A549 (cell line): ENCODE data around the gene NKAPD1.

Experiments used
- CBX8 ChIP-seq: fragments of 200-600 bp; sonication (generic); IDR thresholded peaks from 2 replicates; pipeline ENCODE4 v1.6.1; 2016
- CTCF ChIP-seq: fragments of >200 bp; sonication (Bioruptor Twin); formaldehyde crosslinking; IDR thresholded peaks from 3 replicates; pipeline ENCODE4 v1.5.1; 2016
- ESRRA ChIP-seq: fragments of 150-350 bp; IDR thresholded peaks from 2 replicates; pipeline ENCODE4 v1.6.1; 2014; ENCODE audit warnings: mild to moderate bottlenecking, low read length, borderline replicate concordance
- JUN ChIP-seq, 2 experiments: fragments of >200 bp; sonication (Bioruptor Twin); formaldehyde crosslinking; IDR thresholded peaks; 2 replicates in 1 of 2; 3 replicates in 1 of 2; pipeline ENCODE4 v1.6.1; 2016 to 2017
- JUNB ChIP-seq: fragments of >200 bp; sonication (Bioruptor Twin); formaldehyde crosslinking; IDR thresholded peaks from 2 replicates; pipeline ENCODE4 v1.6.1; 2016
- MAX ChIP-seq: IDR thresholded peaks from 2 replicates; pipeline ENCODE4 v1.6.1; 2012
- POLR2A ChIP-seq: IDR thresholded peaks from 2 replicates; pipeline ENCODE4 v1.6.1; 2012; ENCODE audit warnings: mild to moderate bottlenecking, low read length
- RFX5 ChIP-seq: fragments of 450-650 bp; IDR thresholded peaks from 2 replicates; pipeline ENCODE4 v1.7.1; 2014; ENCODE audit warnings: antibody characterized with exemption, mild to moderate bottlenecking, moderate library complexity
- TP53 ChIP-seq: fragments of 250-450 bp; sonication (Bioruptor Pico); IDR thresholded peaks from 2 replicates; pipeline ENCODE4 v1.5.0; 2021; ENCODE audit warnings: mild to moderate bottlenecking, moderate library complexity
- ZSCAN20 ChIP-seq: fragments of 250-450 bp; sonication (Bioruptor Pico); IDR thresholded peaks from 2 replicates; pipeline ENCODE4 v1.8.0; 2022; ENCODE audit warnings: mild to moderate bottlenecking, moderate library complexity
- TF ChIP-seq, protein P1 (sequence below): fragments of 200-600 bp; sonication (generic); IDR thresholded peaks from 2 replicates; pipeline ENCODE4 v1.6.1; 2016; ENCODE audit warnings: antibody characterized with exemption, mild to moderate bottlenecking, moderate library complexity

DNA sequence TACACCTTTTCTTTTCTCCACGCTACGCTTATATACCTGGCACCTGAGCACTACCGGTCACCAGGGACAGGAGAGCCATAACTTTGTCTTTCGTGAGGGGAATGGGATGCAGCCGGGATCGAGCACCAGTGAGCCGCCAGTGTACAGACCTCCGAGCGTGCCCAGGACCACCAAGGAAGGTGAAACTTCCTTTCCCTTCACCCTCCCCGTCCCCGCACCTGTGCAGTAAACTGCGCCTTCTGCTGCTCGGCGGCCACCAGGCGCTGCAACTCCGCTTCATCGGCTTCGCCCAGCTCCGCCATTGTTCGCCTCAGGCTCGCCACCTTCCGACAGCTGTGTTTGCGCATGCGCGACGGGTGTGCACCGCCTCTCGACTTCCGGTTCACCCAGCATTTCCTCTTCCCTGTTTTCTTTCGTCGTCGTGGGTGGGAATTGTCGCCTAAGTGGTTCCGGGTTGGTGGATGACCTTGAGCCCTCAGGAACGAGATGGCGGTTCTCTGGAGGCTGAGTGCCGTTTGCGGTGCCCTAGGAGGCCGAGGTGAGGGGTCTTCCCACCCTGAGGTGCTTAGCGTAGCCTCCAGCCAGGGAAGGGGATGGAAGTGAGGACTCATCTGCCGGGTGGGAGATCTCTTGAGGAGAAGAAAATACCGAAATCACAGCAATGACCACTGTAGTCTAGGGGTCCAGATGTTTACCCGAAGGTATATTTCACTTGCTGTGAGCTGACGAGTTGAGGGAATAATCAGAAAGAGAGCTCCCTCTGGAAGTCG, 12.5 kb downstream of the NKAPD1 start, which contains the start of the genes SDHD and TIMM8B:
- TF ChIP-seq JUN (IDR thresholded peaks at IDR 0.05): peak; percentile 49 to 73; a peak in 3 of 5 replicates
- no peak for TF ChIP-seq ZSCAN20 (CRISPR knock-in tag)
- TF ChIP-seq CTCF: no peak
- TF ChIP-seq, protein P1, sequence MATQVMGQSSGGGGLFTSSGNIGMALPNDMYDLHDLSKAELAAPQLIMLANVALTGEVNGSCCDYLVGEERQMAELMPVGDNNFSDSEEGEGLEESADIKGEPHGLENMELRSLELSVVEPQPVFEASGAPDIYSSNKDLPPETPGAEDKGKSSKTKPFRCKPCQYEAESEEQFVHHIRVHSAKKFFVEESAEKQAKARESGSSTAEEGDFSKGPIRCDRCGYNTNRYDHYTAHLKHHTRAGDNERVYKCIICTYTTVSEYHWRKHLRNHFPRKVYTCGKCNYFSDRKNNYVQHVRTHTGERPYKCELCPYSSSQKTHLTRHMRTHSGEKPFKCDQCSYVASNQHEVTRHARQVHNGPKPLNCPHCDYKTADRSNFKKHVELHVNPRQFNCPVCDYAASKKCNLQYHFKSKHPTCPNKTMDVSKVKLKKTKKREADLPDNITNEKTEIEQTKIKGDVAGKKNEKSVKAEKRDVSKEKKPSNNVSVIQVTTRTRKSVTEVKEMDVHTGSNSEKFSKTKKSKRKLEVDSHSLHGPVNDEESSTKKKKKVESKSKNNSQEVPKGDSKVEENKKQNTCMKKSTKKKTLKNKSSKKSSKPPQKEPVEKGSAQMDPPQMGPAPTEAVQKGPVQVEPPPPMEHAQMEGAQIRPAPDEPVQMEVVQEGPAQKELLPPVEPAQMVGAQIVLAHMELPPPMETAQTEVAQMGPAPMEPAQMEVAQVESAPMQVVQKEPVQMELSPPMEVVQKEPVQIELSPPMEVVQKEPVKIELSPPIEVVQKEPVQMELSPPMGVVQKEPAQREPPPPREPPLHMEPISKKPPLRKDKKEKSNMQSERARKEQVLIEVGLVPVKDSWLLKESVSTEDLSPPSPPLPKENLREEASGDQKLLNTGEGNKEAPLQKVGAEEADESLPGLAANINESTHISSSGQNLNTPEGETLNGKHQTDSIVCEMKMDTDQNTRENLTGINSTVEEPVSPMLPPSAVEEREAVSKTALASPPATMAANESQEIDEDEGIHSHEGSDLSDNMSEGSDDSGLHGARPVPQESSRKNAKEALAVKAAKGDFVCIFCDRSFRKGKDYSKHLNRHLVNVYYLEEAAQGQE: no peak
- TF ChIP-seq CBX8: no peak
- TF ChIP-seq ESRRA: peak; percentile 95; the same call in 1 of the 2 replicates
- TF ChIP-seq POLR2A: peak; percentile 80
- peak; percentile 32 for TF ChIP-seq MAX
- no peak for TF ChIP-seq TP53 (CRISPR knock-in tag)
- no peak for TF ChIP-seq RFX5
- TF ChIP-seq JUNB: no peak
